ENCODE measurements around the gene DOCK2.

DOCK2 gene

DNA sequence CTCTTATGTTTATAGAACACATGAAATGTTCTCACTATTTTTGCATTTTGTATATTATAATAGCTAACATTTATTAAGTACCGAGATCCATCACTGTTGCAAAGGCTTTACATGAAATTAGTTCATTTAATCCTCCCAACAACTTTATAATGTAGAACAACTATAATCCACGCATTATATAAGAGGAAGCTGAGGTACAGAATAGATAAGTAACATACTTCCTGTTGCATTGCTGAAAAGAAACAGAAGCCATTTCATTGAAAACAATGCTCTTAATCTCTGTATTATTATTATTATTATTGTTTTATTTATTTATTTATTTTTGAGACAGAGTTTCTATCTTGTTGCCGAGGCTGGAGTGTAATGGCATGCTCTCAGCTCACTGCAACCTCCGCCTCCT is 351.1 kb downstream of the DOCK2 start (continued):
- TF ChIP-seq, protein P1, sequence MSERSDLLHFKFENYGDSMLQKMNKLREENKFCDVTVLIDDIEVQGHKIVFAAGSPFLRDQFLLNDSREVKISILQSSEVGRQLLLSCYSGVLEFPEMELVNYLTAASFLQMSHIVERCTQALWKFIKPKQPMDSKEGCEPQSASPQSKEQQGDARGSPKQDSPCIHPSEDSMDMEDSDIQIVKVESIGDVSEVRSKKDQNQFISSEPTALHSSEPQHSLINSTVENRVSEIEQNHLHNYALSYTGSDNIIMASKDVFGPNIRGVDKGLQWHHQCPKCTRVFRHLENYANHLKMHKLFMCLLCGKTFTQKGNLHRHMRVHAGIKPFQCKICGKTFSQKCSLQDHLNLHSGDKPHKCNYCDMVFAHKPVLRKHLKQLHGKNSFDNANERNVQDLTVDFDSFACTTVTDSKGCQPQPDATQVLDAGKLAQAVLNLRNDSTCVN (tag by site-specific recombination; optimal IDR thresholded peaks at IDR 0.05), result no peak
- TF ChIP-seq, protein P2, sequence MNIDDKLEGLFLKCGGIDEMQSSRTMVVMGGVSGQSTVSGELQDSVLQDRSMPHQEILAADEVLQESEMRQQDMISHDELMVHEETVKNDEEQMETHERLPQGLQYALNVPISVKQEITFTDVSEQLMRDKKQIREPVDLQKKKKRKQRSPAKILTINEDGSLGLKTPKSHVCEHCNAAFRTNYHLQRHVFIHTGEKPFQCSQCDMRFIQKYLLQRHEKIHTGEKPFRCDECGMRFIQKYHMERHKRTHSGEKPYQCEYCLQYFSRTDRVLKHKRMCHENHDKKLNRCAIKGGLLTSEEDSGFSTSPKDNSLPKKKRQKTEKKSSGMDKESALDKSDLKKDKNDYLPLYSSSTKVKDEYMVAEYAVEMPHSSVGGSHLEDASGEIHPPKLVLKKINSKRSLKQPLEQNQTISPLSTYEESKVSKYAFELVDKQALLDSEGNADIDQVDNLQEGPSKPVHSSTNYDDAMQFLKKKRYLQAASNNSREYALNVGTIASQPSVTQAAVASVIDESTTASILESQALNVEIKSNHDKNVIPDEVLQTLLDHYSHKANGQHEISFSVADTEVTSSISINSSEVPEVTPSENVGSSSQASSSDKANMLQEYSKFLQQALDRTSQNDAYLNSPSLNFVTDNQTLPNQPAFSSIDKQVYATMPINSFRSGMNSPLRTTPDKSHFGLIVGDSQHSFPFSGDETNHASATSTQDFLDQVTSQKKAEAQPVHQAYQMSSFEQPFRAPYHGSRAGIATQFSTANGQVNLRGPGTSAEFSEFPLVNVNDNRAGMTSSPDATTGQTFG (tag by site-specific recombination; IDR thresholded peaks at IDR 0.05; ENCODE audit: borderline replicate concordance), result no peak

DNA sequence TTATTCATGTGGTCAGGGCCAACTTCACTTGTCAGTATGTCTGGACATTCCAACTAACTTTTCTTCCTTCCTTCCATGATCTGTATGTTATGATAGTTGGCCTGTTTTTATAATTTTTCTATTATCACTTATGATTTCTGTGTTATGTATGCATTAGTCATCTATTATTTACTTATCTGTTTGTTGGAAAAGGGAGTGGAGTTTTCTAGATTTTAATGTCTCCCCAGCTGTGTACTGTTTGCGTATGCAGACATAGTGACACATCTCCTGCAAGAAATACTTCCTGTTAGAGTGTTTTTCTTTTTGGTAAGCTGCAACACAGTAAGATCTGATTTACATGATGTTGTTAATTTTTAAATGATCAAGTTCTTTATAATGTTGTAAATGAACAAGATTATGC is 351.9 kb downstream of the DOCK2 start:
- POLR2A ChIA-PET, result no interaction called here
- CTCF ChIA-PET, result interaction anchor here (2.0 kb wide), 1 partner anchor 9 kb away, joined by 10 read pairs; the partner anchor contains the start of gene INSYN2B
- Histone ChIP-seq H3K4me3 (ENCODE audit: low read depth, low read length) (no peak overlapping the region), H3K4me1 (ENCODE audit: control insufficient read depth, insufficient read depth, low read length) (no peaks in the 10 kb centered on the region), H3K9me3 (ENCODE audit: control insufficient read depth, insufficient read depth, low read depth, low read length) (no peaks in the 10 kb centered on the region), H3K27ac (ENCODE audit: extremely low read depth, low read depth, low read length) (no peak overlapping the region), H3K36me3 (ENCODE audit: control insufficient read depth in 2 of 2, insufficient read depth in 1 of 2, low read length in 2 of 2) (no peaks in the 10 kb centered on the region)
- TF ChIP-seq ZNF501 (tag by site-specific recombination; IDR thresholded peaks at IDR 0.05), result no peak

DNA sequence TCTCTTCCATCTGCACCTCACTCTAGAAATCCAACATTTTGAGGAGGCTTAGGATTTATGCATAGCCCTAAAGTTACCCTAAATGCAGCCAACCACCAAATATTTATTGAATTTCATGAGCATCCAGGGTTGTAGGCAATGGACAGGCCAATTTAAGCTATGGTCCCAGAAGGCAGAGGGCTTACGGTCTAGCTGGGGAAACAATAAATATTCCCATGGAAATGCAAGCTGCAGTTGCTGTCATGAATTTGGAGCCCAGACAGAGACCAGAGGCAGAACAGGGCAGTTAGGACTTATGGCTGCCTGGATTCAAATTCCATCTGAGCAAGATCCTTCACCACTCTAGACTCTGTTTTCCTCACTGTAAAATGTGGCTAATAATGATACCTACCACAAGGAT is 352.3 kb downstream of the DOCK2 start:
- Histone ChIP-seq H3K36me3 (ENCODE audit: control insufficient read depth in 2 of 2, insufficient read depth in 1 of 2, low read length in 2 of 2) (no peaks in the 10 kb centered on the region), H3K4me3 (ENCODE audit: low read depth, low read length) (no peak overlapping the region), H3K9me3 (ENCODE audit: control insufficient read depth, insufficient read depth, low read depth, low read length) (no peaks in the 10 kb centered on the region), H3K4me1 (ENCODE audit: control insufficient read depth, insufficient read depth, low read length) (no peaks in the 10 kb centered on the region), H3K27ac (ENCODE audit: extremely low read depth, low read depth, low read length) (no peak overlapping the region)
- ChIA-PET POLR2A (no interaction called here), CTCF (interaction anchor here (2.0 kb wide), 1 partner anchor 9 kb away, joined by 10 read pairs; the partner anchor contains the start of gene INSYN2B)
- no peak for TF ChIP-seq ZNF211 (tag by site-specific recombination; IDR thresholded peaks at IDR 0.05; ENCODE audit: low read depth)
- no peak for TF ChIP-seq ZNF24 (tag by site-specific recombination; IDR thresholded peaks at IDR 0.05)
- TF ChIP-seq MZF1 (tag by site-specific recombination; IDR thresholded peaks at IDR 0.05; ENCODE audit: borderline replicate concordance), result no peak
- no peak for TF ChIP-seq ZNF791 (tag by site-specific recombination; IDR thresholded peaks at IDR 0.05)
- no peak for TF ChIP-seq ZNF404 (tag by site-specific recombination; IDR thresholded peaks at IDR 0.05)
- no peak for TF ChIP-seq OSR2 (tag by site-specific recombination; IDR thresholded peaks at IDR 0.05)

DNA sequence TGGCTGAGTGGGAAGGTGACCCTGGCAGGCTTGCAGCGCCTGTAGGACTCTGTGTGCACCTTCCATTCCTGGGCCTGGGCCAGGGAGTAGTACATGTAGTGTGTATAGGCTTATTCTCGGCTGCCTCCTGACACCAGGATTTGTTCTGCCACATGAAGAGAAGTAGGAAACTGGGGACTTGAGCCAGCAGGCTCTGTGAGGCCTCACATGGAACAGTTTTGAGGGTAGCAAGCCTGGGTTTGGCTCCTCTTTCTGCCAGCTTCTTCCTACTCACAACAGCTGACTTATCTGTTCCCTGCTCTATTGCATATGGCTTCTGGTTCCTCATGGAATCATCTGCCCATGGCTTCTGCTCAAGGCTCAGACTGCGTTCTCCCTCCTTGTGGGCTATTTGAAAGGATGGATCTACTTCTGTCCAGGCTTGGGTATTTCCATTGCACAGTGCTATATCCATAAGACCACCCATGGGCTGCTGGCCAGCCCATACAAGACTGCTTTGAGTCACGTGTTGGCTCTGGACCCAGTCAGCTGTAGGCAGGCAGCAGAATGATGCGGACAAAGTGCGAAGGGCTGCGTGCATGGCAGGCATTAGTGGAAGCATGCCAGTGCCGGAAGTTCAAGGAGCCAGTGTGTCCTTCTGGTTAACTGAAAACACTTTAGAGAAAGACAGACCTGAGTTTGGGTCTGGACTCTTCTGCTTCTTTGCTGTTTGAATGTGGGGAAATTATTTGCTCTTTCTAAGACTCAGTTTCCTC is 354.2 kb downstream of the DOCK2 start:
- H3K36me3 ChIP-seq (ENCODE audit: control insufficient read depth in 2 of 2, insufficient read depth in 1 of 2, low read length in 2 of 2), result no peaks in the 10 kb centered on the region
- H3K27ac ChIP-seq (ENCODE audit: extremely low read depth, low read depth, low read length), result no peak overlapping the region
- ChIA-PET CTCF (interaction anchor here (0.9 to 1.4 kb wide), 3 partner anchors 10 to 291 kb away, joined by 4 to 5 read pairs (median 4); partner anchors contain the start of gene INSYN2B), POLR2A (no interaction called here)
- no peaks in the 10 kb centered on the region for H3K4me1 ChIP-seq (ENCODE audit: control insufficient read depth, insufficient read depth, low read length)
- no peak overlapping the region for H3K4me3 ChIP-seq (ENCODE audit: low read depth, low read length)
- H3K9me3 ChIP-seq (ENCODE audit: control insufficient read depth, insufficient read depth, low read depth, low read length), result no peaks in the 10 kb centered on the region
- no peak for TF ChIP-seq MZF1 (tag by site-specific recombination; IDR thresholded peaks at IDR 0.05; ENCODE audit: borderline replicate concordance)
- no peak for TF ChIP-seq ZNF10 (tag by site-specific recombination; IDR thresholded peaks at IDR 0.05)
- TF ChIP-seq ZNF677 (tag by site-specific recombination; IDR thresholded peaks at IDR 0.05), result no peak
- TF ChIP-seq ZEB2 (tag by site-specific recombination; IDR thresholded peaks at IDR 0.05), result no peak
- TF ChIP-seq, protein P3, sequence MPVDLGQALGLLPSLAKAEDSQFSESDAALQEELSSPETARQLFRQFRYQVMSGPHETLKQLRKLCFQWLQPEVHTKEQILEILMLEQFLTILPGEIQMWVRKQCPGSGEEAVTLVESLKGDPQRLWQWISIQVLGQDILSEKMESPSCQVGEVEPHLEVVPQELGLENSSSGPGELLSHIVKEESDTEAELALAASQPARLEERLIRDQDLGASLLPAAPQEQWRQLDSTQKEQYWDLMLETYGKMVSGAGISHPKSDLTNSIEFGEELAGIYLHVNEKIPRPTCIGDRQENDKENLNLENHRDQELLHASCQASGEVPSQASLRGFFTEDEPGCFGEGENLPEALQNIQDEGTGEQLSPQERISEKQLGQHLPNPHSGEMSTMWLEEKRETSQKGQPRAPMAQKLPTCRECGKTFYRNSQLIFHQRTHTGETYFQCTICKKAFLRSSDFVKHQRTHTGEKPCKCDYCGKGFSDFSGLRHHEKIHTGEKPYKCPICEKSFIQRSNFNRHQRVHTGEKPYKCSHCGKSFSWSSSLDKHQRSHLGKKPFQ (tag by site-specific recombination; IDR thresholded peaks at IDR 0.05), result no peak
- no peak for TF ChIP-seq SP7 (tag by site-specific recombination; IDR thresholded peaks at IDR 0.05)
- no peak for TF ChIP-seq ZNF660 (tag by site-specific recombination; IDR thresholded peaks at IDR 0.05)
- TF ChIP-seq ZFP37 (tag by site-specific recombination; IDR thresholded peaks at IDR 0.05), result no peak
- no peak for TF ChIP-seq ZNF16 (tag by site-specific recombination; IDR thresholded peaks at IDR 0.05; ENCODE audit: low read depth)
- TF ChIP-seq ZNF184 (tag by site-specific recombination; IDR thresholded peaks at IDR 0.05), result no peak
- no peak for TF ChIP-seq ZNF302 (tag by site-specific recombination; IDR thresholded peaks at IDR 0.05; ENCODE audit: low read depth)
- no peak for TF ChIP-seq HOXA7 (CRISPR knock-in tag; IDR thresholded peaks at IDR 0.05; ENCODE audit: borderline replicate concordance)
- TF ChIP-seq ZNF248 (tag by site-specific recombination; IDR thresholded peaks at IDR 0.05), result no peak
- no peak for TF ChIP-seq ZSCAN16 (tag by site-specific recombination; IDR thresholded peaks at IDR 0.05)
- TF ChIP-seq ZNF202 (tag by site-specific recombination; IDR thresholded peaks at IDR 0.05; ENCODE audit: borderline replicate concordance), result no peak
- no peak for TF ChIP-seq ZNF76 (tag by site-specific recombination; IDR thresholded peaks at IDR 0.05; ENCODE audit: borderline replicate concordance, low read depth)
- no peak for TF ChIP-seq ZNF529 (tag by site-specific recombination; IDR thresholded peaks at IDR 0.05; ENCODE audit: insufficient replicate concordance)
- TF ChIP-seq ZNF776 (tag by site-specific recombination; IDR thresholded peaks at IDR 0.05; ENCODE audit: borderline replicate concordance), result no peak

Data from HEK293 (cell line).